GM12878 (cell line): Measurements from ENCODE around the gene WARS2. TPM values are rescaled to one million over a fixed set of nuclear protein-coding genes. Genes with fewer than 3 reads are reported as not detected.

Source experiments
- ATAC-seq: fragments of 200-7000 bp; cut with Tn5 transposase; 3 replicates; pipeline ENCODE4 v1.9.1; 2020; ENCODE audit warnings: mild to moderate bottlenecking, moderate library complexity
- BruUV-seq: library from RNA; stranded (reverse); fragments of 400-500 nt; replicated peaks from 2 replicates; lab custom pipeline; 2021; lab: Mats Ljungman, UMichigan
- CTCF ChIA-PET: fragments of 300-600 bp; sonication (Branson Sonifier 250); formaldehyde crosslinking; extraction: SDS; loops from one replicate; lab custom pipeline; 2021; ENCODE audit warnings: inconsistent platforms; lab: Yijun Ruan, JAX
- POLR2A ChIA-PET: fragments of 350-600 bp; formaldehyde crosslinking; extraction: SDS; loops from one replicate; lab custom pipeline; 2021; ENCODE audit warnings: inconsistent platforms; lab: Charles Lee
- RAD21 ChIA-PET: fragments of 300-600 bp; sonication (Branson Sonifier 250); formaldehyde crosslinking; loops from one replicate; lab custom pipeline; 2023; ENCODE audit warnings: antibody characterized with exemption; ENCODE audit not compliant: unreplicated experiment; lab: Charles Lee
- SMC1A ChIA-PET: fragments of 300-600 bp; sonication (Branson Sonifier 250); formaldehyde crosslinking; loops from one replicate; lab custom pipeline; 2023; ENCODE audit not compliant: unreplicated experiment, uncharacterized antibody; lab: Charles Lee
- DNase-seq: peaks from one replicate; pipeline ENCODE4 v3.0.0-alpha.2; 2011; ENCODE audit warnings: low read depth, low spot score
- FAIRE-seq: peaks from 3 replicates; lab custom pipeline; 2011; peaks lifted over from hg19 to GRCh38; lab: Jason Lieb, UNC
- H2AFZ ChIP-seq: 2 replicates; pipeline ENCODE4 v1.6.0; 2011; ENCODE audit warnings: low read depth, low read length, control low read depth; ENCODE audit not compliant: control insufficient read depth
- H3K27ac ChIP-seq: 2 replicates; pipeline ENCODE4 v1.5.1; 2011; ENCODE audit warnings: control low read depth; ENCODE audit not compliant: control insufficient read depth, insufficient read depth
- H3K27me3 ChIP-seq, 2 experiments: replicated peaks in 1 of 2; 2 replicates each; pipeline versions ENCODE4 v1.6.0 to v1.6.1; 2011; ENCODE audit warnings: low read length in 1 of 2; ENCODE audit not compliant: control insufficient read depth in 2 of 2, insufficient read depth in 2 of 2
- H3K36me3 ChIP-seq, 2 experiments: 2 replicates each; pipeline ENCODE4 v1.5.1; 2011; ENCODE audit warnings: low read length in 1 of 2; ENCODE audit not compliant: control insufficient read depth in 2 of 2, insufficient read depth in 2 of 2
- H3K4me1 ChIP-seq: 2 replicates; pipeline ENCODE4 v1.6.1; 2011; ENCODE audit warnings: mild to moderate bottlenecking, low read length, moderate library complexity, mixed read lengths; ENCODE audit not compliant: control insufficient read depth, insufficient read depth
- H3K4me2 ChIP-seq: 2 replicates; pipeline ENCODE4 v1.6.0; 2011; ENCODE audit warnings: control low read depth; ENCODE audit not compliant: control insufficient read depth, insufficient read depth
- H3K4me3 ChIP-seq: fragments of 200-600 bp; sonication (generic); 2 replicates; pipeline ENCODE4 v1.5.1; 2016
- H3K79me2 ChIP-seq: 2 replicates; pipeline ENCODE4 v1.6.0; 2011; ENCODE audit warnings: low read length; ENCODE audit not compliant: control insufficient read depth, insufficient read depth
- H3K9ac ChIP-seq: 2 replicates; pipeline ENCODE4 v1.8.0; 2011; ENCODE audit warnings: low read length, control low read depth, mixed read lengths; ENCODE audit not compliant: control insufficient read depth, insufficient read depth
- H3K9me3 ChIP-seq: replicated peaks from 3 replicates; pipeline ENCODE4 v1.5.1; 2011; ENCODE audit warnings: mild to moderate bottlenecking, low read length; ENCODE audit not compliant: control insufficient read depth, insufficient read depth
- H4K20me1 ChIP-seq: 2 replicates; pipeline ENCODE4 v1.6.0; 2011; ENCODE audit not compliant: control insufficient read depth, insufficient read depth
- IRF5 ChIP-seq: fragments of 450-650 bp; IDR thresholded peaks from 2 replicates; pipeline ENCODE4 v1.6.1; 2017; ENCODE audit warnings: borderline replicate concordance
- JUNB ChIP-seq: IDR thresholded peaks from 2 replicates; pipeline ENCODE4 v1.6.1; 2016; ENCODE audit warnings: antibody characterized with exemption, mild to moderate bottlenecking
- MXI1 ChIP-seq: fragments of 150-350 bp; IDR thresholded peaks from 2 replicates; pipeline ENCODE4 v1.6.1; 2011; ENCODE audit warnings: low read depth, mild to moderate bottlenecking, inconsistent platforms, low read length, improper control_type of control experiment
- NFYA ChIP-seq: IDR thresholded peaks from 2 replicates; pipeline ENCODE4 v1.6.1; 2011; ENCODE audit warnings: low read depth, mild to moderate bottlenecking, low read length, improper control_type of control experiment, borderline replicate concordance
- PAX8 ChIP-seq: fragments of 450-650 bp; IDR thresholded peaks from 2 replicates; pipeline ENCODE4 v1.6.1; 2017; ENCODE audit warnings: mild to moderate bottlenecking, moderate library complexity
- PML ChIP-seq: IDR thresholded peaks from 2 replicates; pipeline ENCODE4 v1.6.1; 2012; ENCODE audit warnings: low read length, inconsistent platforms
- SREBF1 ChIP-seq: IDR thresholded peaks from 2 replicates; pipeline ENCODE4 v1.6.1; 2012; ENCODE audit warnings: mild to moderate bottlenecking, low read length
- SREBF2 ChIP-seq: IDR thresholded peaks from 2 replicates; pipeline ENCODE4 v1.6.1; 2012; ENCODE audit warnings: mild to moderate bottlenecking, low read length
- ZBED1 ChIP-seq: IDR thresholded peaks from 2 replicates; pipeline ENCODE4 v1.6.1; 2016; ENCODE audit warnings: borderline replicate concordance
- ZBTB11 ChIP-seq: fragments of 450-650 bp; formaldehyde crosslinking; IDR thresholded peaks from 2 replicates; pipeline ENCODE4 v1.5.0; 2022; ENCODE audit warnings: mild to moderate bottlenecking, missing genetic modification characterization
- ZBTB33 ChIP-seq: fragments of 450-650 bp; IDR thresholded peaks from 2 replicates; pipeline ENCODE4 v1.6.1; 2017; ENCODE audit warnings: mild to moderate bottlenecking
- ZNF24 ChIP-seq: fragments of 450-650 bp; IDR thresholded peaks from 2 replicates; pipeline ENCODE4 v1.6.1; 2017; ENCODE audit warnings: antibody characterized with exemption, mild to moderate bottlenecking
- WGBS: methylation state at CpG from one replicate; pipeline ENCODE4 v1.1.6; 2016; ENCODE audit warnings: low lambda C conversion rate; ENCODE audit not compliant: insufficient replicate concordance, insufficient coverage; ENCODE audit errors: missing lambda C conversion rate; 5-methylcytosine and 5-hydroxymethylcytosine counted together
- in situ Hi-C: fragments of 300-500 bp; cut with MboI; formaldehyde crosslinking; loops from 9 replicates; pipeline ENCODE4 v1.14.3; 2018; ENCODE audit warnings: mixed read lengths
- intact Hi-C: fragments of 100-400 bp; cut with micrococcal nuclease; formaldehyde crosslinking; loops from one replicate; pipeline ENCODE4 v1.14.2; 2022; ENCODE audit not compliant: unreplicated experiment
- polyA plus RNA-seq, 11 experiments: library from polyadenylated mRNA; depleted of rRNA in 4 of 11; unstranded in 6 of 11; stranded (reverse) in 5 of 11; fragments of >200 nt; fragmentation: Nextera tagmentation in 4 of 11; fragmentation: Illumina TruSeq in 1 of 11; extraction: Ambion mirVana in 4 of 11; extraction: Trizol in 1 of 11; gene quantifications; 1 replicate in 1 of 11; 2 replicates in 10 of 11; pipeline versions ENCODE4 v1.2.1 to v1.2.3, GENCODE V29; 2011 to 2016; ENCODE audit warnings: inconsistent platforms in 2 of 11, missing spikeins in 2 of 11, low read depth in 1 of 11
- total RNA-seq, 4 experiments: library from RNA; depleted of rRNA in 3 of 4; stranded (reverse); fragments of >200 nt in 3 of 4; fragmentation: Illumina TruSeq in 1 of 4; extraction: Trizol in 1 of 4; gene quantifications; 2 replicates each; pipeline versions ENCODE4 v1.2.1 to v1.2.3, GENCODE V29; 2013 to 2021
- TF ChIP-seq, protein P1 (sequence below): IDR thresholded peaks from 2 replicates; pipeline ENCODE4 v1.6.1; 2012; ENCODE audit warnings: mild to moderate bottlenecking, low read depth, low read length

Gene WARS2
- total and polyA plus RNA-seq, 10 of the 15 experiments (the other 5 are each of a cell fraction or from before 2014, with no cell fraction given), result 5.5 to 22.2 (median 14.4) TPM

DNA sequence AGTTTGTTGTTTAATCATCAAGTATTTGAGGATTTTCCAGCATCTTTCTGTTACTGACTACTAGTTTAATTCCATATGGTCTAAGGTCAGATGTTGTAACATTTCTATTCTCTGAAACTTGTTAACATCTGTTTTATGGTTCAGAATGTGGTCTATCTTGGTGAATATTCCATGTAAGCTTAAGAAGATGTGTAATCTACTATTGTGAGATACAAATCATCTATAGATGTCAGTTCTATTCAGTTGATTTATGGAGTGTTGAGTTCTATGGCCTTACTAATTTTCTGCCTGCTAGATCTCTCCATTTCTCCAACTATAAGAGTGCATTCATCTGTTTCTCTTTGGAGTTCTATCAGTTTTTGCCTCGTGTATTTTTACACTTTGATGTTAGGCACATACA is 31.5 kb downstream of the WARS2 start:
- ChIA-PET SMC1A (no interaction called here), POLR2A (no interaction called here), RAD21 (no interaction called here), CTCF (no interaction called here)
- H3K4me2 ChIP-seq, result no peak overlapping the region
- 54% methylated on average over 1 of the region's 1 CpG for WGBS
- BruUV-seq, result no TSS peak
- H3K27ac ChIP-seq, result no peak overlapping the region
- H2AFZ ChIP-seq, result no peak overlapping the region
- H3K27me3 ChIP-seq, result no peaks in the 10 kb centered on the region
- FAIRE-seq (no peak), ATAC-seq (no peak), DNase-seq (no peak)
- no peak overlapping the region for H3K9ac ChIP-seq
- no peaks in the 10 kb centered on the region for H3K79me2 ChIP-seq
- H4K20me1 ChIP-seq, result no peaks in the 10 kb centered on the region
- H3K9me3 ChIP-seq, result no peaks in the 10 kb centered on the region; the same call in 2 of the 3 replicates
- in situ Hi-C loops, result no loop called here
- no peaks in the 10 kb centered on the region for H3K36me3 ChIP-seq
- no peaks in the 10 kb centered on the region for H3K4me1 ChIP-seq
- intact Hi-C loops, result no loop called here
- no peak overlapping the region for H3K4me3 ChIP-seq
- TF ChIP-seq, protein P1, sequence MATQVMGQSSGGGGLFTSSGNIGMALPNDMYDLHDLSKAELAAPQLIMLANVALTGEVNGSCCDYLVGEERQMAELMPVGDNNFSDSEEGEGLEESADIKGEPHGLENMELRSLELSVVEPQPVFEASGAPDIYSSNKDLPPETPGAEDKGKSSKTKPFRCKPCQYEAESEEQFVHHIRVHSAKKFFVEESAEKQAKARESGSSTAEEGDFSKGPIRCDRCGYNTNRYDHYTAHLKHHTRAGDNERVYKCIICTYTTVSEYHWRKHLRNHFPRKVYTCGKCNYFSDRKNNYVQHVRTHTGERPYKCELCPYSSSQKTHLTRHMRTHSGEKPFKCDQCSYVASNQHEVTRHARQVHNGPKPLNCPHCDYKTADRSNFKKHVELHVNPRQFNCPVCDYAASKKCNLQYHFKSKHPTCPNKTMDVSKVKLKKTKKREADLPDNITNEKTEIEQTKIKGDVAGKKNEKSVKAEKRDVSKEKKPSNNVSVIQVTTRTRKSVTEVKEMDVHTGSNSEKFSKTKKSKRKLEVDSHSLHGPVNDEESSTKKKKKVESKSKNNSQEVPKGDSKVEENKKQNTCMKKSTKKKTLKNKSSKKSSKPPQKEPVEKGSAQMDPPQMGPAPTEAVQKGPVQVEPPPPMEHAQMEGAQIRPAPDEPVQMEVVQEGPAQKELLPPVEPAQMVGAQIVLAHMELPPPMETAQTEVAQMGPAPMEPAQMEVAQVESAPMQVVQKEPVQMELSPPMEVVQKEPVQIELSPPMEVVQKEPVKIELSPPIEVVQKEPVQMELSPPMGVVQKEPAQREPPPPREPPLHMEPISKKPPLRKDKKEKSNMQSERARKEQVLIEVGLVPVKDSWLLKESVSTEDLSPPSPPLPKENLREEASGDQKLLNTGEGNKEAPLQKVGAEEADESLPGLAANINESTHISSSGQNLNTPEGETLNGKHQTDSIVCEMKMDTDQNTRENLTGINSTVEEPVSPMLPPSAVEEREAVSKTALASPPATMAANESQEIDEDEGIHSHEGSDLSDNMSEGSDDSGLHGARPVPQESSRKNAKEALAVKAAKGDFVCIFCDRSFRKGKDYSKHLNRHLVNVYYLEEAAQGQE, result no peak
- TF ChIP-seq SREBF2, result no peak
- TF ChIP-seq ZBTB11, result no peak
- no peak for TF ChIP-seq PAX8
- TF ChIP-seq ZBED1, result no peak
- no peak for TF ChIP-seq MXI1
- TF ChIP-seq ZBTB33, result no peak
- no peak for TF ChIP-seq JUNB
- no peak for TF ChIP-seq NFYA
- no peak for TF ChIP-seq IRF5
- no peak for TF ChIP-seq PML
- no peak for TF ChIP-seq SREBF1
- no peak for TF ChIP-seq ZNF24
- TF ChIP-seq, all 136 proteins: peak for 0
